ENCODE results near the gene RAB17. TPM values are rescaled to one million over a fixed set of nuclear protein-coding genes. Genes with fewer than 3 reads are reported as not detected.

The RAB17 gene
- total RNA-seq, 4 donors from 2014 or later, result 0.26 to 4.6 (median 4.0) TPM

DNA sequence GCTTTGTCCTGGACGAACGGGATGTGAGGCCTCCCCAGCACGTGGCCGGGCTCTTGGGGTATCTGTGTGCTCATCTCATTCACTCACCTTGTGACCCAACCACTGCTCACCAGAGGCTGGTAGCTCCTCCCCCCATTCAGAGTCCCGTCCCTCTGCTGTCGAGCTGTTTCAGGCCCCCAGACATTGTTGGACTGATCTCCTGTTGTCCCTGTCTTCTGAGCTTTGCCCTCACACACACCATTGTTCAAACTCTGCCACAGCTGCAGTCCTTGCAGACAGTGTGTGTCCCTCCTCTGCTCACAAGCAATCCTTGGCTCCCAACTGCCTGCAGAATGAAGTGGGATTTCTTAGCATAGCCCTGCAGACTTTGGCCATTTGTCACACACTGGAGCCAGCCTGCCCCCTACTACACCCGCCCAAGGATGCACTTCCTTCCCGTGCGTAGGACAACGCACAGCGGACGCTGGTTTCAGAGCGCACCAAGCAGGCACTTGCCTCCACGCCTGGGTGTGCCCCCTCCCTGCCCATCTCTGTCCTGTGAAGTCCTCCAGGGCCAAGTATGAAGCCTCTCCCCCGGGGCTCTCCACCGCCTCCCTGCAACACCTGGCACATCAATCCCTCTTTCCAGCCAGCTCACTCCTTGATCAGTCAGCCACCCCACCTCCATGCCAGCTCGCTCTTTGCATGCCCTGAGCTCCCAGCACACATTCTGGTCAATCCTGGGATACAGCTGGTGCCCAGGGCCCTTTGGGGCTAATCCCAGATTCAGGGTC lies 40.7 kb downstream of the RAB17 start:
- TF ChIP-seq POLR2A (IDR thresholded peaks at IDR 0.05), result no peak
- TF ChIP-seq, protein P1, sequence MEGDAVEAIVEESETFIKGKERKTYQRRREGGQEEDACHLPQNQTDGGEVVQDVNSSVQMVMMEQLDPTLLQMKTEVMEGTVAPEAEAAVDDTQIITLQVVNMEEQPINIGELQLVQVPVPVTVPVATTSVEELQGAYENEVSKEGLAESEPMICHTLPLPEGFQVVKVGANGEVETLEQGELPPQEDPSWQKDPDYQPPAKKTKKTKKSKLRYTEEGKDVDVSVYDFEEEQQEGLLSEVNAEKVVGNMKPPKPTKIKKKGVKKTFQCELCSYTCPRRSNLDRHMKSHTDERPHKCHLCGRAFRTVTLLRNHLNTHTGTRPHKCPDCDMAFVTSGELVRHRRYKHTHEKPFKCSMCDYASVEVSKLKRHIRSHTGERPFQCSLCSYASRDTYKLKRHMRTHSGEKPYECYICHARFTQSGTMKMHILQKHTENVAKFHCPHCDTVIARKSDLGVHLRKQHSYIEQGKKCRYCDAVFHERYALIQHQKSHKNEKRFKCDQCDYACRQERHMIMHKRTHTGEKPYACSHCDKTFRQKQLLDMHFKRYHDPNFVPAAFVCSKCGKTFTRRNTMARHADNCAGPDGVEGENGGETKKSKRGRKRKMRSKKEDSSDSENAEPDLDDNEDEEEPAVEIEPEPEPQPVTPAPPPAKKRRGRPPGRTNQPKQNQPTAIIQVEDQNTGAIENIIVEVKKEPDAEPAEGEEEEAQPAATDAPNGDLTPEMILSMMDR (IDR thresholded peaks at IDR 0.05), result no peak
- H3K4me3 ChIP-seq, result no peak overlapping the region

DNA sequence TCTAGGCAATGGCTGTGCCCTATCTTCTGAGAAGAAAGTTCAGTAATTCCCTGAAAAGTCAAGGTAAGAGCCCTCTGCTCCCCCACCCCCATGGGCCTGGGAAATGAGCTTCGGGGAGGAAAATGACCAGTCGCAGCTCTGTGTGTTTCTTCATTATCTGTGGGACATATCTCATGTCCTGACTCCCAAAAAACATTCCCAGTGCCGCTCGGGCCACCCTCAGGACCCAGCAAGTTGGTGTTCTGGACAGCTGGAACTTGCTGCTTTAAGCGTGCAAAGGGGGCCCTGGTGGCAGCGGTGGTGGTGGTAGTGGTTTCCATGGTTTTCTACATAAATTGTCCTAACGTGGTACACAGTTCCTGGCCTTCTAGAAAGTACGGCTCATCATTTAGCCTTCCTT lies 41.3 kb downstream of the RAB17 start:
- DNase-seq, result no peak
- intact Hi-C loops (cut with DNase I; ENCODE audit: low total_unique reads), result no loop called here
- H3K4me1 ChIP-seq, result no peaks in the 10 kb centered on the region
- H3K4me3 ChIP-seq, result no peak overlapping the region
- no peaks in the 10 kb centered on the region for H3K36me3 ChIP-seq
- no peak overlapping the region for H3K27ac ChIP-seq
- no peaks in the 10 kb centered on the region for H3K9me3 ChIP-seq
- TF ChIP-seq, protein P1 (IDR thresholded peaks at IDR 0.05), result no peak
- no peak for TF ChIP-seq POLR2A (IDR thresholded peaks at IDR 0.05)
- H3K27me3 ChIP-seq, result no peaks in the 10 kb centered on the region

More for the DNA sequence above, 40.7 kb downstream of the RAB17 start:
- intact Hi-C loops (cut with DNase I; ENCODE audit: low total_unique reads), result no loop called here
- no peak for DNase-seq
- Histone ChIP-seq H3K4me1 (no peaks in the 10 kb centered on the region), H3K9me3 (no peaks in the 10 kb centered on the region), H3K27me3 (no peaks in the 10 kb centered on the region), H3K27ac (no peak overlapping the region), H3K36me3 (no peaks in the 10 kb centered on the region)

- Histone ChIP-seq H3K9me3 (no peaks in the 10 kb centered on the region), H3K27me3 (no peaks in the 10 kb centered on the region), H3K27ac (no peak overlapping the region), H3K36me3 (no peaks in the 10 kb centered on the region), H3K4me3 (no peak overlapping the region), H3K4me1 (no peaks in the 10 kb centered on the region)
- DNase-seq, result no peak
- no peak for TF ChIP-seq POLR2A (IDR thresholded peaks at IDR 0.05)
- TF ChIP-seq, protein P1 (IDR thresholded peaks at IDR 0.05), result no peak
- intact Hi-C loops (cut with DNase I; ENCODE audit: low total_unique reads), result no loop called here
Measured at GRCh38 chr2:237547841-237548416, 42.6 kb downstream of the RAB17 start.

GRCh38 chr2:237546876-237547395 lies 43.6 kb downstream of the RAB17 start:
- TF ChIP-seq POLR2A (IDR thresholded peaks at IDR 0.05), result no peak
- TF ChIP-seq, protein P1 (IDR thresholded peaks at IDR 0.05), result no peak
- intact Hi-C loops (cut with DNase I; ENCODE audit: low total_unique reads), result no loop called here
- Histone ChIP-seq H3K27ac (no peak overlapping the region), H3K27me3 (no peaks in the 10 kb centered on the region), H3K4me3 (no peak overlapping the region), H3K9me3 (no peaks in the 10 kb centered on the region), H3K36me3 (no peaks in the 10 kb centered on the region), H3K4me1 (no peaks in the 10 kb centered on the region)
- no peak for DNase-seq

Data from uterus (tissue), 4 donors.